ENCODE measurements around the gene CNTNAP2. TPM values are rescaled to one million over a fixed set of nuclear protein-coding genes. Genes with fewer than 3 reads are reported as not detected.

The CNTNAP2 gene
- total RNA-seq, 4 donors from 2014 or later = 0.42 to 0.71 TPM; not detected in 2

DNA sequence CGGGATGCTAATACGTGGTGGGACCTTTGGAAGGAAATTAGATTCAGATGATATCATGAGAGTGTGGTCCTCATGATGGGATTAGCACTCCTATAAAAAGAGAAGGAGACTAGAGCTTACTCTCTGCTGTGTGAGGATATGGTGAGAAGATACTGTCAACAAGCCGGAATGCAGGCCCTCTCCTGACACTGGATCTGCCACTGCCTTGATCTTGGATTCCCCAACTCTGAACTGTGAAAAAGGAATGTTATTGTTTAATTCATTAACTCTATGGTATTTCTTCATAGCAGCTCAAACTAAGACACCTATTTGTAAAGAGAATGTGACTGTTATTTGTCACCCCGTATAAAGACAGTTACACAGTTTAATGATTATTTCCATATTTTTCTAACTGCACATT lies 1246.5 kb downstream of the CNTNAP2 start:
- TF ChIP-seq POLR2A (IDR thresholded peaks at IDR 0.05) = no peak
- TF ChIP-seq, protein P1, sequence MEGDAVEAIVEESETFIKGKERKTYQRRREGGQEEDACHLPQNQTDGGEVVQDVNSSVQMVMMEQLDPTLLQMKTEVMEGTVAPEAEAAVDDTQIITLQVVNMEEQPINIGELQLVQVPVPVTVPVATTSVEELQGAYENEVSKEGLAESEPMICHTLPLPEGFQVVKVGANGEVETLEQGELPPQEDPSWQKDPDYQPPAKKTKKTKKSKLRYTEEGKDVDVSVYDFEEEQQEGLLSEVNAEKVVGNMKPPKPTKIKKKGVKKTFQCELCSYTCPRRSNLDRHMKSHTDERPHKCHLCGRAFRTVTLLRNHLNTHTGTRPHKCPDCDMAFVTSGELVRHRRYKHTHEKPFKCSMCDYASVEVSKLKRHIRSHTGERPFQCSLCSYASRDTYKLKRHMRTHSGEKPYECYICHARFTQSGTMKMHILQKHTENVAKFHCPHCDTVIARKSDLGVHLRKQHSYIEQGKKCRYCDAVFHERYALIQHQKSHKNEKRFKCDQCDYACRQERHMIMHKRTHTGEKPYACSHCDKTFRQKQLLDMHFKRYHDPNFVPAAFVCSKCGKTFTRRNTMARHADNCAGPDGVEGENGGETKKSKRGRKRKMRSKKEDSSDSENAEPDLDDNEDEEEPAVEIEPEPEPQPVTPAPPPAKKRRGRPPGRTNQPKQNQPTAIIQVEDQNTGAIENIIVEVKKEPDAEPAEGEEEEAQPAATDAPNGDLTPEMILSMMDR (IDR thresholded peaks at IDR 0.05) = no peak
- H3K4me3 ChIP-seq (ENCODE audit: low read depth, poor library complexity, severe bottlenecking) = no peak overlapping the region
- 78 to 88% methylated on average over 4 of the region's 4 CpGs for WGBS, 2 donors
- no peak for DNase-seq (ENCODE audit: low spot score in 2 of 2)
- intact Hi-C loops (cut with DNase I; ENCODE audit: low total_unique reads) = no loop called here

DNA sequence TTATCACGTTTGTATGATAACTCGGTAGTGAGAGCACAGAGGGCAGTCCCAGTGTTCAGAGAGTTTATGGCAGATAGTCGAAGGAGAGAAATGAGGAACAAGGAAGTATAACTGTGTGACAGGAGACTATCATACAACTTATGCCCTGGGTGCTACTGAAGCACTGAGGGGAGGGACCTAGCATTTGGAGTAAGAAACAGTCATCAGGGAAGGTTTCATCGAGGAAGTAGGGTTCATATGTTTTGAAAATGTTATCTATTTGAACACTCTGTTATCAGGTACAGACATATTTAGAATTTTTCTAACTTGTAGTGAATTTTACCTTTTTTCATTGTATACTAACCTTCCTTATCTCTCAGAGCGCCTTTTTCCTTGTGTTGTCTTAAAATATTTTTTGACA lies 1259.6 kb downstream of the CNTNAP2 start:
- DNase-seq (ENCODE audit: low spot score in 2 of 2) = no peak
- WGBS, 2 donors = 59 to 65% methylated on average over 5 of the region's 5 CpGs
- intact Hi-C loops (cut with DNase I; ENCODE audit: low total_unique reads) = no loop called here
- no peak overlapping the region for H3K4me3 ChIP-seq (ENCODE audit: low read depth, poor library complexity, severe bottlenecking)
- TF ChIP-seq, protein P1 (IDR thresholded peaks at IDR 0.05) = no peak
- no peak for TF ChIP-seq POLR2A (IDR thresholded peaks at IDR 0.05)

DNA sequence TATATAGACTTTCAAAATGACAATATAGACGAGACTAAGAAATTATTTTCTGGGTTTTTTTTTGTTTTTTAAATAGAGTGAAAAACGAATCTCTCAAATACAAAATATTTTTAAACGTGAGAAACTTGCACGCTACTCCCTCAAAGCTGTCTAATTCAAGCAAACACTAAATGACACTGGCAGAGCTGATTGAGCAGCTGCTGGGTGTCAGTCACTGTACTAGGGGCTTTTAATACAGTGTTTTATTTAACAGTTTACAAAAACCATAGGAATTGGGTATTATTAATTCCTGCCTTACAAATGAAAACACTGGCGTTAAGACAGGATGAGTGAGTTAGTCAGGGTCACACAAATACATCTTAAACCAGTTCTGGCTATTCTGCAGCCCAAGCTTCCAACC lies 1264.3 kb downstream of the CNTNAP2 start:
- intact Hi-C loops (cut with DNase I; ENCODE audit: low total_unique reads) = no loop called here
- H3K4me3 ChIP-seq (ENCODE audit: low read depth, poor library complexity, severe bottlenecking) = no peak overlapping the region
- TF ChIP-seq, protein P1 (IDR thresholded peaks at IDR 0.05) = no peak
- DNase-seq (ENCODE audit: low spot score in 2 of 2) = no peak
- WGBS, 2 donors = 75 to 76% methylated on average over 5 of the region's 5 CpGs

GRCh38 chr7:147394329-147394728 lies 1277.7 kb downstream of the CNTNAP2 start:
- TF ChIP-seq, protein P1 (IDR thresholded peaks at IDR 0.05) = no peak
- no peak for TF ChIP-seq POLR2A (IDR thresholded peaks at IDR 0.05)
- no peak overlapping the region for H3K4me3 ChIP-seq (ENCODE audit: low read depth, poor library complexity, severe bottlenecking)
- intact Hi-C loops (cut with DNase I; ENCODE audit: low total_unique reads) = no loop called here
- no peak for DNase-seq (ENCODE audit: low spot score in 2 of 2)

DNA sequence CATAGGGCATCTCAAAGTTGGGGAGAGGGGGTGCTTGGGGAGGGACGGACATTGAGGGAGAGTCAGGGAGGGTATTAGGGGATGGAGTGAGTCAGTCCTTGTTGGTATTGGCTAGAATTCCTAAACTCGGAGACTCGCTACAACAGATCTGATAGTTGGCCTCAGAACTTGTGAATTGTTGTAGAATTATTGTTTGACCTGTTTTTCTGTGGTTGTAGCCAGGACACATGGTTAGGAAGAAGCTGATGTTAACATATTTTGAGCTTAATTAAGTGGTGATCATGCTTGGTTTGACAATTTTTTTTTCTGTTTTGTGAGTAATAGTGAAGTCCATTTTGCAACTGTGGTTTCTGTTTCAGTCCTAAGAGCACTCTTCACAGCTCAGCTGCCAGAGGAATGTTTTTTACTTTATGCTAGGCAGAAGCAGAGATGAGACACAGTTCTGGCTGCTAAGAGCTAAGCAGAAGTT lies 1283.7 kb downstream of the CNTNAP2 start:
- intact Hi-C loops (cut with DNase I; ENCODE audit: low total_unique reads) = no loop called here
- TF ChIP-seq, protein P1 (IDR thresholded peaks at IDR 0.05) = no peak
- no peak for TF ChIP-seq POLR2A (IDR thresholded peaks at IDR 0.05)
- no peak for DNase-seq (ENCODE audit: low spot score in 2 of 2)
- 40 to 41% methylated on average over 3 of the region's 3 CpGs for WGBS, 2 donors
- H3K4me3 ChIP-seq (ENCODE audit: low read depth, poor library complexity, severe bottlenecking) = no peak overlapping the region

GRCh38 chr7:147400925-147401324 lies 1284.3 kb downstream of the CNTNAP2 start:
- intact Hi-C loops (cut with DNase I; ENCODE audit: low total_unique reads) = no loop called here

More at GRCh38 chr7:147400925-147401324, 1284.3 kb downstream of the CNTNAP2 start:
- no peak for TF ChIP-seq POLR2A (IDR thresholded peaks at IDR 0.05)
- TF ChIP-seq, protein P1 (IDR thresholded peaks at IDR 0.05) = no peak
- WGBS, 2 donors = 87 to 89% methylated on average over 1 of the region's 1 CpG
- no peak overlapping the region for H3K4me3 ChIP-seq (ENCODE audit: low read depth, poor library complexity, severe bottlenecking)
- no peak for DNase-seq (ENCODE audit: low spot score in 2 of 2)

Measured in lower leg skin (tissue), 4 donors.